ENCODE data around the gene ELF4.

ELF4 gene

GRCh38 chrX:130139474-130140201 lies 29.3 kb upstream of the ELF4 start:
- Histone ChIP-seq H3K4me1 (ENCODE audit: control insufficient read depth, low read length) (no peaks in the 10 kb centered on the region), H3K27ac (ENCODE audit: low read depth, low read length) (no peak overlapping the region), H3K9me2 (replicated peaks; ENCODE audit: control insufficient read depth, low read length) (no peaks in the 10 kb centered on the region), H3K36me3 (ENCODE audit: control insufficient read depth, low read length) (peaks cover 51% of the 10 kb centered on the region), H3K79me2 (ENCODE audit: control insufficient read depth, low read length) (no peaks in the 10 kb centered on the region), H3K27me3 (ENCODE audit: control insufficient read depth, low read length) (no peaks in the 10 kb centered on the region), H3K9me3 (ENCODE audit: control insufficient read depth, insufficient read depth, low read length) (no peaks in the 10 kb centered on the region), H3K4me3 (ENCODE audit: low read length) (no peak overlapping the region), H3K4me2 (ENCODE audit: low read length) (no peak overlapping the region), H3F3A (ENCODE audit: control insufficient read depth, insufficient read depth) (no peaks in the 10 kb centered on the region), H4K20me1 (ENCODE audit: control insufficient read depth, insufficient read depth, low read depth, low read length) (no peaks in the 10 kb centered on the region)
- TF ChIP-seq CTCF (IDR thresholded peaks at IDR 0.05; ENCODE audit: low read depth, low read length, poor library complexity, severe bottlenecking) (no peak), EZH2phosphoT487 (IDR thresholded peaks at IDR 0.05; ENCODE audit: borderline replicate concordance, low read length) (no peak)

GRCh38 chrX:130136961-130137360 lies 26.7 kb upstream of the ELF4 start:
- no peak overlapping the region for H3K27ac ChIP-seq (ENCODE audit: low read depth, low read length)

GRCh38 chrX:130136496-130136895 lies 26.2 kb upstream of the ELF4 start:
- TF ChIP-seq CTCF (IDR thresholded peaks at IDR 0.05; ENCODE audit: low read depth, low read length, poor library complexity, severe bottlenecking) (no peak), EZH2phosphoT487 (IDR thresholded peaks at IDR 0.05; ENCODE audit: borderline replicate concordance, low read length) (no peak)
- Histone ChIP-seq H3K27ac (ENCODE audit: low read depth, low read length) (no peak overlapping the region), H3K9me2 (replicated peaks; ENCODE audit: control insufficient read depth, low read length) (no peaks in the 10 kb centered on the region), H3K36me3 (ENCODE audit: control insufficient read depth, low read length) (peaks cover 40% of the 10 kb centered on the region), H3K27me3 (ENCODE audit: control insufficient read depth, low read length) (no peaks in the 10 kb centered on the region), H3K79me2 (ENCODE audit: control insufficient read depth, low read length) (no peaks in the 10 kb centered on the region), H3K4me2 (ENCODE audit: low read length) (no peak overlapping the region), H3K4me1 (ENCODE audit: control insufficient read depth, low read length) (no peaks in the 10 kb centered on the region), H3K4me3 (ENCODE audit: low read length) (no peak overlapping the region), H4K20me1 (ENCODE audit: control insufficient read depth, insufficient read depth, low read depth, low read length) (no peaks in the 10 kb centered on the region), H3K9me3 (ENCODE audit: control insufficient read depth, insufficient read depth, low read length) (no peaks in the 10 kb centered on the region), H3F3A (ENCODE audit: control insufficient read depth, insufficient read depth) (no peaks in the 10 kb centered on the region)

More at GRCh38 chrX:130136961-130137360, 26.7 kb upstream of the ELF4 start:
- no peaks in the 10 kb centered on the region for H3F3A ChIP-seq (ENCODE audit: control insufficient read depth, insufficient read depth)
- no peaks in the 10 kb centered on the region for H3K79me2 ChIP-seq (ENCODE audit: control insufficient read depth, low read length)
- H3K4me2 ChIP-seq (ENCODE audit: low read length), result no peak overlapping the region
- no peaks in the 10 kb centered on the region for H4K20me1 ChIP-seq (ENCODE audit: control insufficient read depth, insufficient read depth, low read depth, low read length)
- H3K4me3 ChIP-seq (ENCODE audit: low read length), result no peak overlapping the region
- no peaks in the 10 kb centered on the region for H3K9me2 ChIP-seq (replicated peaks; ENCODE audit: control insufficient read depth, low read length)
- TF ChIP-seq CTCF (IDR thresholded peaks at IDR 0.05; ENCODE audit: low read depth, low read length, poor library complexity, severe bottlenecking) (no peak), EZH2phosphoT487 (IDR thresholded peaks at IDR 0.05; ENCODE audit: borderline replicate concordance, low read length) (no peak)
- H3K9me3 ChIP-seq (ENCODE audit: control insufficient read depth, insufficient read depth, low read length), result no peaks in the 10 kb centered on the region
- peaks cover 42% of the 10 kb centered on the region for H3K36me3 ChIP-seq (ENCODE audit: control insufficient read depth, low read length)
- no peaks in the 10 kb centered on the region for H3K4me1 ChIP-seq (ENCODE audit: control insufficient read depth, low read length)
- no peaks in the 10 kb centered on the region for H3K27me3 ChIP-seq (ENCODE audit: control insufficient read depth, low read length)

All from DOHH2 (cell line).